K562 (cell line): Measurements from ENCODE around the gene UBE2S. TPM values are rescaled to one million over a fixed set of nuclear protein-coding genes. Genes with fewer than 3 reads are reported as not detected.

Experiments
- ARID4B ChIP-seq: sonication (generic); formaldehyde crosslinking; IDR thresholded peaks from 2 replicates; pipeline ENCODE4 v1.8.0; 2022; ENCODE audit warnings: mild to moderate bottlenecking, missing genetic modification reagents
- BHLHE40 ChIP-seq: IDR thresholded peaks from 2 replicates; pipeline ENCODE4 v1.6.1; 2011; ENCODE audit warnings: low read length, improper control_type of control experiment
- CHCHD3 ChIP-seq: fragments of 250-450 bp; sonication (Bioruptor Pico); IDR thresholded peaks from 2 replicates; pipeline ENCODE4 v2.1.2; 2022; ENCODE audit warnings: mild to moderate bottlenecking
- CHD4 ChIP-seq: fragments of 200-600 bp; sonication (generic); IDR thresholded peaks from 3 replicates; pipeline ENCODE4 v1.6.1; 2012; ENCODE audit warnings: low read depth, mild to moderate bottlenecking, mixed read lengths, low read length, inconsistent platforms; ENCODE audit not compliant: insufficient read depth, insufficient replicate concordance, poor library complexity, severe bottlenecking
- FOXK1 ChIP-seq: sonication (generic); formaldehyde crosslinking; IDR thresholded peaks from 2 replicates; pipeline ENCODE4 v1.8.0; 2022; ENCODE audit warnings: missing genetic modification reagents, mild to moderate bottlenecking, borderline replicate concordance
- HDAC6 ChIP-seq: IDR thresholded peaks from 2 replicates; pipeline ENCODE4 v1.6.1; 2012; ENCODE audit warnings: low read depth, mild to moderate bottlenecking, control low read depth, inconsistent platforms, low read length, moderate library complexity
- HMG20A ChIP-seq: fragments of 450-650 bp; formaldehyde crosslinking; conservative IDR thresholded peaks from 2 replicates; pipeline ENCODE4 v1.4.0; 2020; ENCODE audit warnings: mild to moderate bottlenecking, mixed read lengths
- NRF1 ChIP-seq, 2 experiments: fragments of 450-650 bp; IDR thresholded peaks in 1 of 2; conservative IDR thresholded peaks in 1 of 2; 2 replicates each; pipeline ENCODE4 v1.6.1; 2014; ENCODE audit warnings: mild to moderate bottlenecking in 2 of 2
- RAD21 ChIP-seq, 2 experiments: fragments of 250-450 bp in 1 of 2; fragments of 450-650 bp in 1 of 2; sonication (Bioruptor Pico) in 1 of 2; formaldehyde crosslinking in 1 of 2; IDR thresholded peaks in 1 of 2; conservative IDR thresholded peaks in 1 of 2; 2 replicates each; pipeline versions ENCODE4 v1.4.0 to v1.8.0; 2020 to 2022; ENCODE audit warnings: mild to moderate bottlenecking in 2 of 2, moderate library complexity in 1 of 2
- RBM25 ChIP-seq: fragments of 200-400 bp; formaldehyde crosslinking; IDR thresholded peaks from 2 replicates; pipeline ENCODE4 v1.6.1; 2018; ENCODE audit warnings: low read length, low read depth, moderate library complexity; ENCODE audit not compliant: severe bottlenecking
- RREB1 ChIP-seq: fragments of 250-450 bp; sonication (Bioruptor Pico); IDR thresholded peaks from 2 replicates; pipeline ENCODE4 v1.4.0; 2020
- TGIF2 ChIP-seq: sonication (generic); formaldehyde crosslinking; IDR thresholded peaks from 2 replicates; pipeline ENCODE4 v1.8.1; 2022; ENCODE audit warnings: mild to moderate bottlenecking, missing genetic modification reagents, moderate library complexity
- ZC3H8 ChIP-seq: fragments of 450-650 bp; IDR thresholded peaks from 2 replicates; pipeline ENCODE4 v1.6.1; 2017
- ZNF277 ChIP-seq: fragments of 250-450 bp; sonication (Bioruptor Pico); IDR thresholded peaks from 2 replicates; pipeline ENCODE4 v1.8.0; 2022; ENCODE audit warnings: inconsistent platforms, mild to moderate bottlenecking, moderate library complexity, borderline replicate concordance
- ZNF444 ChIP-seq: fragments of 250-450 bp; sonication (Bioruptor Pico); IDR thresholded peaks from 2 replicates; pipeline ENCODE4 v1.4.0; 2020; ENCODE audit warnings: mild to moderate bottlenecking, moderate library complexity
- ZNF717 ChIP-seq: fragments of 250-450 bp; sonication (Bioruptor Pico); IDR thresholded peaks from 2 replicates; pipeline ENCODE4 v1.5.0; 2021
- polyA plus RNA-seq, 8 experiments: library from polyadenylated mRNA; depleted of rRNA in 4 of 8; stranded (reverse) in 5 of 8; unstranded in 3 of 8; fragments of >200 nt; fragmentation: Nextera tagmentation in 2 of 8; fragmentation: Illumina TruSeq in 1 of 8; extraction: Ambion mirVana in 2 of 8; extraction: Trizol in 1 of 8; gene quantifications; 2 replicates each; pipeline versions ENCODE4 v1.2.1 to v1.2.3, GENCODE V29; 2011 to 2014; ENCODE audit warnings: inconsistent platforms in 1 of 8, missing spikeins in 1 of 8
- total RNA-seq, 7 experiments: library from RNA; depleted of rRNA in 6 of 7; stranded (reverse); fragments of >200 nt in 6 of 7; fragmentation: Illumina TruSeq in 2 of 7; extraction: Trizol in 2 of 7; gene quantifications; 2 replicates each; pipeline versions ENCODE4 v1.2.1 to v1.2.3, GENCODE V29; 2011 to 2021; ENCODE audit warnings: low replicate concordance in 1 of 7

Gene UBE2S
- total and polyA plus RNA-seq, 9 of the 15 experiments (the other 6 are each of a cell fraction or from before 2014, with no cell fraction given), result 1.5 to 1,305 (median 157) TPM

GRCh38 chr19:55447421-55448174 lies 40.0 kb upstream of the UBE2S start (continued):
- TF ChIP-seq HMG20A, result no peak
- peak; percentile 44 for TF ChIP-seq RBM25
- no peak for TF ChIP-seq ZNF277 (CRISPR knock-in tag)
- TF ChIP-seq RREB1 (CRISPR knock-in tag), result no peak
- TF ChIP-seq TGIF2 (CRISPR knock-in tag), result no peak
- no peak for TF ChIP-seq CHCHD3
- 0 out of 4 replicates have a peak, but pooled peaks of 1 of the 2 experiments have one; percentile 30 for TF ChIP-seq NRF1 (conservative IDR thresholded peaks at IDR 0.05 in 1 of 2, IDR thresholded peaks at IDR 0.05 in 1 of 2)
- TF ChIP-seq RAD21 (CRISPR knock-in tag; conservative IDR thresholded peaks at IDR 0.05 in 1 of 2, IDR thresholded peaks at IDR 0.05 in 1 of 2), result no peak
- peak; percentile 78 for TF ChIP-seq CHD4
- TF ChIP-seq ARID4B (CRISPR knock-in tag), result peak; percentile 74; the same call in 1 of the 2 replicates
- TF ChIP-seq BHLHE40, result peak; percentile 52
- no peak for TF ChIP-seq FOXK1
- TF ChIP-seq ZNF444, result no peak
- TF ChIP-seq ZC3H8, result no peak
- no peak for TF ChIP-seq ZNF717 (CRISPR knock-in tag)
- peak; percentile 7; the same call in 1 of the 2 replicates for TF ChIP-seq HDAC6
